GM13976 (cell line): ENCODE results near the gene EXOC4.

ENCODE experiments used
- DNase-seq: peaks from one replicate; pipeline ENCODE4 v3.0.0; 2012; ENCODE audit warnings: low spot score
- CTCF ChIP-seq: IDR thresholded peaks from 2 replicates; pipeline ENCODE4 v1.5.1; 2012; ENCODE audit warnings: borderline replicate concordance, mild to moderate bottlenecking; ENCODE audit not compliant: insufficient read depth; ENCODE audit errors: extremely low read depth, missing control alignments, control extremely low read depth
- in situ Hi-C: fragments of 300-500 bp; cut with MboI; formaldehyde crosslinking; loops from one replicate; pipeline ENCODE4 v1.12.0; 2022; ENCODE audit warnings: low sequenced_read_pairs, mixed read lengths, inconsistent platforms; ENCODE audit not compliant: unreplicated experiment

The EXOC4 gene

GRCh38 chr7:133560900-133561299 is 308.0 kb downstream of the EXOC4 start:
- no peak for DNase-seq
- no peak for TF ChIP-seq CTCF
- in situ Hi-C loops, result no loop called here

GRCh38 chr7:133561396-133561795 is 308.5 kb downstream of the EXOC4 start:
- DNase-seq, result no peak
- no peak for TF ChIP-seq CTCF
- in situ Hi-C loops, result no loop called here

- in situ Hi-C loops, result no loop called here
- TF ChIP-seq CTCF, result no peak
- no peak for DNase-seq
These were observed 309.7 kb downstream of the EXOC4 start for GRCh38 chr7:133562621-133563020.

- TF ChIP-seq CTCF, result no peak
- in situ Hi-C loops, result no loop called here
- no peak for DNase-seq
These were observed 310.4 kb downstream of the EXOC4 start for GRCh38 chr7:133563251-133563650.

GRCh38 chr7:133564484-133564883 is 311.6 kb downstream of the EXOC4 start:
- in situ Hi-C loops, result no loop called here
- no peak for DNase-seq
- no peak for TF ChIP-seq CTCF

- in situ Hi-C loops, result no loop called here
- TF ChIP-seq CTCF, result no peak
These were observed 315.7 kb downstream of the EXOC4 start for GRCh38 chr7:133568544-133568943.

GRCh38 chr7:133570321-133570720 is 317.4 kb downstream of the EXOC4 start:
- no peak for DNase-seq
- in situ Hi-C loops, result no loop called here
- no peak for TF ChIP-seq CTCF

More at GRCh38 chr7:133568544-133568943, 315.7 kb downstream of the EXOC4 start:
- no peak for DNase-seq
